Measurements from ENCODE around the gene CFAP92.

Gene CFAP92

DNA sequence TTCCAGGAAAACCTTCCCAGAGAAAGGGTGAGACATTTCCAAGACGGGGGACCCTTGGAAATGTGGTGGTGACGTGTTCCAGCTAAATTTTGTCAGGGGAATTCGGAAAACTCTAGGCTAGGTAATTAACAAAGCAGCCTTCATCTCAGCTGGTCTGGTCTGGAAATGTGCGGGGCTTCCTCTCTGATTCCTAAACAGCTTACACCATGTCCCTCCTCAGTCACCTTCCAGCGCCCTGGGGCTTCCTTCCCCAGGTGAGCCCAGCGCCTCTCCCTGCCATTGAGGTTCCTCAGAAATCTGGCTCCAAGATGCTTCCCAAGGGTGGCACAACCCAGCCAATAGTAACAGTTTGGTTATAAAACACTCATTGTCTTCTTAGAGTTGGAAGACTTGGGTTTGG is 113.9 kb downstream of the CFAP92 start:
- TF ChIP-seq, protein P1, sequence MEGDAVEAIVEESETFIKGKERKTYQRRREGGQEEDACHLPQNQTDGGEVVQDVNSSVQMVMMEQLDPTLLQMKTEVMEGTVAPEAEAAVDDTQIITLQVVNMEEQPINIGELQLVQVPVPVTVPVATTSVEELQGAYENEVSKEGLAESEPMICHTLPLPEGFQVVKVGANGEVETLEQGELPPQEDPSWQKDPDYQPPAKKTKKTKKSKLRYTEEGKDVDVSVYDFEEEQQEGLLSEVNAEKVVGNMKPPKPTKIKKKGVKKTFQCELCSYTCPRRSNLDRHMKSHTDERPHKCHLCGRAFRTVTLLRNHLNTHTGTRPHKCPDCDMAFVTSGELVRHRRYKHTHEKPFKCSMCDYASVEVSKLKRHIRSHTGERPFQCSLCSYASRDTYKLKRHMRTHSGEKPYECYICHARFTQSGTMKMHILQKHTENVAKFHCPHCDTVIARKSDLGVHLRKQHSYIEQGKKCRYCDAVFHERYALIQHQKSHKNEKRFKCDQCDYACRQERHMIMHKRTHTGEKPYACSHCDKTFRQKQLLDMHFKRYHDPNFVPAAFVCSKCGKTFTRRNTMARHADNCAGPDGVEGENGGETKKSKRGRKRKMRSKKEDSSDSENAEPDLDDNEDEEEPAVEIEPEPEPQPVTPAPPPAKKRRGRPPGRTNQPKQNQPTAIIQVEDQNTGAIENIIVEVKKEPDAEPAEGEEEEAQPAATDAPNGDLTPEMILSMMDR (IDR thresholded peaks at IDR 0.05; ENCODE audit: low read depth, low read length, missing control alignments) = no peak
- in situ Hi-C loops (cut with HindIII; ENCODE audit: low sequenced_read_pairs) = no loop called here
- no peak for DNase-seq (ENCODE audit: low read depth)
- H3K4me3 ChIP-seq (ENCODE audit: low read depth, low read length) = peak overlapping the region; percentile 75

DNA sequence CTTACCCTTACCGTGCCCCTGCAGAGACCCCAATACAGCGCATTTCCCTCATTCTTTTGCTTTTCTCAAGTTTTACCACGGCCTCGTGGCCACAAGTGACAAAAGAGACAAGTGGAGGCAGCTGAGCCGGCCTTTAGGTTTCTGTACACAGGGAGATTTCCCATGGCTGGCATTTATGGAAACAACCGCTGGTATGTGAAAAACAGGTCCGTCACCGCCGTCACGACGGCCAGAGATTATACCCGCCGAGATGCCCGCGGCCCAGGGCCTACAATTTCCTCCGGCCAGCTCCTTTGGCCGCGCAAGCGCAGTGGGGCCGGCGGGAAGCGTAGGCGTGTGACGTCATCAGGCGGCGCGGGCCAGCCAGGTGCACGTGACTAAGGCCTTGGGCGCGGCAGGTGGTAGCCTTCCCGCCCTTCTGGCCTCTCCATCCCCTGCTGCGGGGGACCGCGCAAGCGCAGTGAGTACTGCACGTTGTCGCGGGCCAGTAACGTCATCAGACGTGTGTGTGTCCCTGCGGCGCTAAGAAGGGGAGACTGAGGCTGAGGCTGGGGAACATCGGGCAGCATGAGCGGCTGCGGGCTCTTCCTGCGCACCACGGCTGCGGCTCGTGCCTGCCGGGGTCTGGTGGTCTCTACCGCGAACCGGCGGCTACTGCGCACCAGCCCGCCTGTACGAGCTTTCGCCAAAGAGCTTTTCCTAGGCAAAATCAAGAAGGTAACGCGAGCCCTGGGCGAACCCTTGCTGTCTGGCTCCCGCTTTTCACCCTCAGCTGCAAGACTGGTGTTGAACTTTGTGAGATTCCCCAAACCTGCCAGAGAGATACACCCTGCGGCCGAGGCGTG is 114.5 kb downstream of the CFAP92 start, which contains the start of gene ACAD9:
Gene ACAD9, plus strand, starts transcription at position 496 of the 845 bp plus-strand sequence. Its CDS starts 72 bp downstream, at position 568.
- TF ChIP-seq, protein P1 (IDR thresholded peaks at IDR 0.05; ENCODE audit: low read depth, low read length, missing control alignments) = no peak
- peak within 1 kb of the TSS; percentile 75 for H3K4me3 ChIP-seq (ENCODE audit: low read depth, low read length)
- peak; percentile 92 for DNase-seq (ENCODE audit: low read depth)
- in situ Hi-C loops (cut with HindIII; ENCODE audit: low sequenced_read_pairs) = no loop called here

DNA sequence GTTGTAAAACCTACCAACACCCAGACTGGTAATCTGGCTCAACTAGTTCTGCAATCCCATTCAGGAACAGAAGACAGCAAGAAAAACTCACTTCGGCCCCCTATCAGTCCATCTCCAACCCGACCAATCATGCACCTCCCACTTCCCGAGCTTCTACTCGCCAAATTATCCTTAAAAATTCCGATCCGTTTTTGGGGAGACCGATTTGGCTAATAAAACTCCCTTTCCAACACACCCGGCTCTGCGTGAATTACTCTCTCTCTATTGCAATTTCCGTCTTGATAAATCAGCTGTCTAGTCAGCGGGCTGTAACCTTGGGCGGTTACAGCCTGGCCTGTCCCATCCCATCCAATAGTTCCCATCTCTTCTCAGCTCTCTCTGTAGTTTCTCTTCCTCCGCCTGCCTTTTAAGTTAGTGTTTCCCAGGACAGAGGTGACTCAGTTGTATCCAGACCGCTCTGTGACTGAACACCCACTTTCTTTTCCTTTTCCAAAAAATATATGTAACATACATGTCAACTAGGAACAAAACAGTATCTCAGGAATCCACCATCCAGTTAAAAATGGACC is 115.2 kb downstream of the CFAP92 start:
- peak; percentile 20 for DNase-seq (ENCODE audit: low read depth)
- in situ Hi-C loops (cut with HindIII; ENCODE audit: low sequenced_read_pairs) = no loop called here
- TF ChIP-seq, protein P1 (IDR thresholded peaks at IDR 0.05; ENCODE audit: low read depth, low read length, missing control alignments) = no peak
- H3K4me3 ChIP-seq (ENCODE audit: low read depth, low read length) = peak overlapping the region; percentile 75

DNA sequence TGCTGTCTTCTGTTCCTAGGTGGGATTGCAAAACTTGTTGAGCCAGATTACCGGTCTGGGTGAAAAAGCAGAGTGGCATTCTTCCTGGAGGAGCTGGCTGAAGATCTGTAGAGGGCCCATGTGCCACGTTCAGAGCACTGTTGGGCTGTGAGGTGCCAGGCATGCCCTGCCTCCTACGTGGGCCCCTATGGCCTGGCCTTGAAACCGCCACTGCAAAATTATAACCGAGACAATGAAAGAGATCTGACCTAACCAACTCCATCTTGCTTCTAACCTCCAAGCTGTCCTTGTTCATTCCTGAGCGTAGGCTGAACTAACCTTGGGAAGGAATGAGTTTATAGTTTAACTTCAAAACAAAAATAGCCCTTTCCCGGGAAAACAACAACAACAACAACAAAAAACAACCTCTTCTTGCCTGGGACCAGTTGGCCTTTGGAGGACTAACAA is 115.8 kb downstream of the CFAP92 start:
- H3K4me3 ChIP-seq (ENCODE audit: low read depth, low read length) = peak overlapping the region; percentile 75
- in situ Hi-C loops (cut with HindIII; ENCODE audit: low sequenced_read_pairs) = no loop called here
- DNase-seq (ENCODE audit: low read depth) = no peak
- TF ChIP-seq, protein P1 (IDR thresholded peaks at IDR 0.05; ENCODE audit: low read depth, low read length, missing control alignments) = no peak

DNA sequence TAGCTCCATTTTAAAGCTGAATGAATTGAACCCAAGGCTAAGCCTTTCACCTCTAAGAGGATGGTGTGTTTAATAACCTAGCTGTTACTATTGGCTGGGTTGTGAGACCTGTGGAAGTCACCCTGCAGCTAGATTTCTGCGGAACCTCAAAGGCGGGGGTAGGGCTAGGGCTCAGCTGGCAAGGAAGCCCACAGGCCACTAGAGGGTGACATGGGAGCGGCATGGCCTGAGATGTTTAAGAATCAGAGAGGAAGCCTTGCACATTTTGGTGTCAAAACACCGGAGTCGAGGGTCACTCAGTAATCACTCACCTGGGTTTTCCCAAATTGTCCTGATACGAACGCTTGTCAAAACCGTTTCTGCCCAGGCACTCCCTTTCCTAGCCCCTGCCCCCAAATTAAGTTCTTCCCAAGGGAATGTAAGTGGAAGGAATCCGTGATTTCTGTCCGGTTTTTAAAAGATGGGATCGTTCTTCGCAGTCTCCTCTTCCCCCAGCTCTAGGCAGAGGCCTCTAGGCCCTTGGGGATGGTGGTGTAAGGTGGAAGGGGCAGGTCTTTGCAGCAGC is 118.2 kb downstream of the CFAP92 start:
- no peak for DNase-seq (ENCODE audit: low read depth)
- H3K4me3 ChIP-seq (ENCODE audit: low read depth, low read length) = no peak overlapping the region
- TF ChIP-seq, protein P1 (IDR thresholded peaks at IDR 0.05; ENCODE audit: low read depth, low read length, missing control alignments) = peak; percentile 49
- in situ Hi-C loops (cut with HindIII; ENCODE audit: low sequenced_read_pairs) = no loop called here

DNA sequence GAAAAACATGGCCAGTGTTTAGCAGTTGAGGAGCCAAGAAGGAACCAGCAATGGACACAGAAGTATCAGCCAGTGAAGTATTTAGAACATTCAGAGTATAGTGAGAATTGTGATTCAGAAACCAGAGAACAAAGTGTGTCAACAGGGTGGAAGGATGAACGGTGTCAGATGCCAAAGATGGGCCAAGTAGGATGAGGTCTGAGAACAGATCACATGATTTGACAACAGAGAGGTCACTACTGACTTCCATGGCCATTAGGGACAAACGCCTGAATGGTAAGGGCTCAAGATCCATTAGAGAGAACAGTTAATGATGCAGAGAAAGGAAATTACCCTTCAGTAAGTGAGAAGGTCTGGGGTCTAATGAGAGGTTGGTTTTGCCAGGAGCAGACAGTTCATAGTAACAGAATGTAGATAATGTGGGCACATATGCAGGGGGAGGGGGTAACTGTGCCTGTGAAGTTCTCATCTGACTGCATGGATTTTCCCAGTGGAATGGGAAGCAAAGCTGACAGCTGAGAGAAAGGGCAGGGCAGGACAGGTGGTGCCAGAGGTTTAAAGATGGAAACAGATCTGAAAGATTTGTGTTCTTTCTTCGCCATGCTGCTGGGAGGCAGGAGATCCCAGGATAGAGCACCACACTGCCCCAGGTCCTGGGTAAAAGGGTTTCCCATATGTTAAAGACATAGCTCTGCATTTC is 119.2 kb downstream of the CFAP92 start:
- H3K4me3 ChIP-seq (ENCODE audit: low read depth, low read length) = no peak overlapping the region
- in situ Hi-C loops (cut with HindIII; ENCODE audit: low sequenced_read_pairs) = no loop called here
- no peak for DNase-seq (ENCODE audit: low read depth)
- TF ChIP-seq, protein P1 (IDR thresholded peaks at IDR 0.05; ENCODE audit: low read depth, low read length, missing control alignments) = no peak
